Measurements from ENCODE around the gene MYO9A. TPM values are rescaled to one million over a fixed set of nuclear protein-coding genes. Genes with fewer than 3 reads are reported as not detected.

MYO9A gene
- total and polyA plus RNA-seq, 3 donors from 2014 or later = 68.9 to 126 (median 103) TPM

DNA sequence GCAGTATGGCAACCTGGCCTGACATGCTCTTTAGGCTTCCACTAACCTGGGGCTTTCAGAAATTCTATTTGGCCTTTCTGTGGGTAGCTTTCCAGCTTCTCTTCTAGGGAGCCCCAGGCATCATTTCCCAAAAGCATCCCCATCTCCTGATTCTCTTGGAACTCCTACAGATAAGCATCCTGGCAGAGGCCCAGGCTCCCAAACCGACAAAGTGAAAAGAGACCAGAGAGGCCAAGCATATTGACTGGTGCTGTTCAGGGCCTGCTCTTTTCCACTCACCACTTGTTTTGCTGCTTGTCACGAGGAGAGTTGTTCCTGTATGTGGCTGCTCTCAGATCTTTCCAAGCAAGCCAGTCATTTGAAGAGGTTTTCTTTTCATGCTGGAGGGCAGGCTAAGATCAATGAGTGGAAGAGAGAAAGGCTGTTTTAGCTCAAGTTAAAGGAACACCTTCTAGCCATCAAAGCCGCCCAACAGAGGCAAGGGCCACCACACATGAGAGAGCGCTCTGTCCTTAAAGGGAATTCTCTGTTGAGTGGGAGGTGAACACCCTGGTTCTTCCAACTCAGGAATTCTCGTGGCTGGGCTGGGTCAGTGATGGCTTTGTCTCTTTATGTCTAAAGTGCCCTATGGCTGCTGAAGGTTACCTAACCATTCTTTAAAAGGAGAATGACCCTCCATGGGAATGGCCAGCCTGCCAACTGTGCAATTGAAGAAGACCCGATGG, 338.7 kb downstream of the MYO9A start:
- Histone ChIP-seq H3K4me3 (no peak overlapping the region), H3K4me1 (peaks cover 8% of the 10 kb centered on the region), H3K27me3 (no peaks in the 10 kb centered on the region), H3K36me3 (ENCODE audit: low read depth, missing control alignments) (no peaks in the 10 kb centered on the region), H3K27ac (peak overlapping the region in 1 of 2 donors; percentile 46), H3K9me3 (no peaks in the 10 kb centered on the region)
- intact Hi-C loops (cut with DNase I; ENCODE audit: low total_unique reads) = no loop called here
- TF ChIP-seq, protein P1, sequence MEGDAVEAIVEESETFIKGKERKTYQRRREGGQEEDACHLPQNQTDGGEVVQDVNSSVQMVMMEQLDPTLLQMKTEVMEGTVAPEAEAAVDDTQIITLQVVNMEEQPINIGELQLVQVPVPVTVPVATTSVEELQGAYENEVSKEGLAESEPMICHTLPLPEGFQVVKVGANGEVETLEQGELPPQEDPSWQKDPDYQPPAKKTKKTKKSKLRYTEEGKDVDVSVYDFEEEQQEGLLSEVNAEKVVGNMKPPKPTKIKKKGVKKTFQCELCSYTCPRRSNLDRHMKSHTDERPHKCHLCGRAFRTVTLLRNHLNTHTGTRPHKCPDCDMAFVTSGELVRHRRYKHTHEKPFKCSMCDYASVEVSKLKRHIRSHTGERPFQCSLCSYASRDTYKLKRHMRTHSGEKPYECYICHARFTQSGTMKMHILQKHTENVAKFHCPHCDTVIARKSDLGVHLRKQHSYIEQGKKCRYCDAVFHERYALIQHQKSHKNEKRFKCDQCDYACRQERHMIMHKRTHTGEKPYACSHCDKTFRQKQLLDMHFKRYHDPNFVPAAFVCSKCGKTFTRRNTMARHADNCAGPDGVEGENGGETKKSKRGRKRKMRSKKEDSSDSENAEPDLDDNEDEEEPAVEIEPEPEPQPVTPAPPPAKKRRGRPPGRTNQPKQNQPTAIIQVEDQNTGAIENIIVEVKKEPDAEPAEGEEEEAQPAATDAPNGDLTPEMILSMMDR (IDR thresholded peaks at IDR 0.05) = no peak
- no peak for TF ChIP-seq POLR2A (IDR thresholded peaks at IDR 0.05)
- DNase-seq = no peak
- WGBS, 2 donors = 66 to 72% methylated on average over 6 of the region's 6 CpGs

DNA sequence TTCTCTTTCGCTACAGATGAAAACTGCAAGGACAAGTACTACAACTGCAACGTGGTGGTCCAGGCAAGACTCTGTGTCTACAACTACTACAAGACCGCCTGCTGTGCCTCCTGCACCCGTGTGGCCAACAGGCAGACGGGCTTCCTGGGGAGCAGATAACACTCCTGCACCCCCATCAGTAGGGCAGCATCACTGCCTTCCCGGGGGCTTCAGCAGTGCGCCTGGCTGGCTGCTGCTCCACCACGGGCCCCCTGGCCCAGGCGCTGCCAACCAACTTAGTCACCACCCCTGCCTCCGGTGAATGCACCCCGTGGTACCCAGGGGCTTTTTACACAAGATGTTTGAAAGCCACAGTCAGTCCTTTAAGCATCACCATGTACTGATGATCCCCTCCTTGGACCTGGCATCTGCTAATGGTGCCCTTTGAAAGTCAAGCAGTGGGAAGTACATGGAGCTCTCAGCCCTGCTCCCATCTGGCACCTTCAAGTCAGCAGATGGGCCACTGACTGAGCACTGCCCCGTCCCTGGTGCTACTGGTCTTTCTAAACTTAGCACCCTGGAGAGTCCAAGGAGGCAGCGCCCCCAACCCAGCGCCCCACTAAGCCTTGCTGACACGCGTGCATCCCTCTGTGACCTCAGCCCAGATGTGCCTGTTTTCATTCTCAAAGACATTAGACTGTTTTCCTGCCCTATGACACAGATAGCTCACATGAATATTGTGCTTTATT, 340.6 kb downstream of the MYO9A start:
- Histone ChIP-seq H3K36me3 (ENCODE audit: low read depth, missing control alignments) (no peaks in the 10 kb centered on the region), H3K9me3 (no peaks in the 10 kb centered on the region), H3K4me3 (no peak overlapping the region), H3K4me1 (peaks cover 8% of the 10 kb centered on the region), H3K27ac (no peak overlapping the region), H3K27me3 (no peaks in the 10 kb centered on the region)
- DNase-seq = no peak
- 87 to 89% methylated on average over 12 to 16 of the region's 16 CpGs for WGBS, 2 donors
- intact Hi-C loops (cut with DNase I; ENCODE audit: low total_unique reads) = no loop called here
- TF ChIP-seq, protein P1 (IDR thresholded peaks at IDR 0.05) = no peak
- TF ChIP-seq POLR2A (IDR thresholded peaks at IDR 0.05) = no peak

DNA sequence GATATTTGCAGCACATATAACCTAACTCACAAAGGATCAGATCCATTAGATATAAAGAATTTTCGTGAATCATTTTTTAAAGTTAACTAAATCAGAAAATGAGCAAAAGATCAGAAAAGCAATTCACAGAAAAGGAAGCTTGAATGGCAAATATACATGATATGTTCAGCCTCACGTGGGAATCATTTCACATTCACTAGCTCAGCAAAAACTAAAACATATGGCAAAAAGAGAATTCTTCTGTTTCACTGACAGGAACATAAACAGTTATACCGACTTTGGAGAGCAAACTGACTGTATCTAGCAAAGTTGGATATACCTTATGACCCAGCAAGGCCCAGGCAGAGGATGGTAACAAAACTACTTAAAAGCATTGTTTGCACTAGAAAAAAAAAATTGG, 341.6 kb downstream of the MYO9A start:
- no peaks in the 10 kb centered on the region for H3K36me3 ChIP-seq (ENCODE audit: low read depth, missing control alignments)
- no peaks in the 10 kb centered on the region for H3K27me3 ChIP-seq
- H3K9me3 ChIP-seq = no peaks in the 10 kb centered on the region
- H3K4me3 ChIP-seq = no peak overlapping the region
- H3K4me1 ChIP-seq = peaks cover 8% of the 10 kb centered on the region
- intact Hi-C loops (cut with DNase I; ENCODE audit: low total_unique reads) = no loop called here
- WGBS, 2 donors = 88 to 93% methylated on average over 3 of the region's 3 CpGs
- H3K27ac ChIP-seq = no peak overlapping the region
- DNase-seq = no peak
- TF ChIP-seq POLR2A (IDR thresholded peaks at IDR 0.05) = no peak
- TF ChIP-seq, protein P1 (IDR thresholded peaks at IDR 0.05) = no peak

DNA sequence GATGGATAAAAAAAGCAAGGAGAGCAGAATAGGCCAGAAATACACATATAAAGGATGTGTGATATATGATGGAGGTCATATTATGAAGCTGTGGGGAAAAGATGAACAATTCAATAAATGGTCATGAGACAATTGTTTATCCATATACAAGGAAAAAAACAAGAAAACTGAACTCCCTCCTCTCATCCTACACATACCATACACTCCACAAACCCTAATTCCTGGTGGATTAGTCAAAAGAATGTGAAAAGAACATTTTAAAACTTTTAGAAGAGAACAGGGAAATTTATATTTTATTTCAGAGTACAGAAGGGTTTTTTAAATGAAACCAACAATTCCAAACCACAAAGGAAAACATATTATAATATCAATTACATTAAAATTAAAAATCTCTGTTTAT, 342.1 kb downstream of the MYO9A start:
- intact Hi-C loops (cut with DNase I; ENCODE audit: low total_unique reads) = no loop called here

More for the DNA sequence above, 342.1 kb downstream of the MYO9A start:
- H3K4me3 ChIP-seq = no peak overlapping the region
- H3K4me1 ChIP-seq = peaks cover 8% of the 10 kb centered on the region
- no peaks in the 10 kb centered on the region for H3K27me3 ChIP-seq
- H3K27ac ChIP-seq = no peak overlapping the region
- no peaks in the 10 kb centered on the region for H3K9me3 ChIP-seq
- no peak for DNase-seq
- H3K36me3 ChIP-seq (ENCODE audit: low read depth, missing control alignments) = no peaks in the 10 kb centered on the region
- no peak for TF ChIP-seq POLR2A (IDR thresholded peaks at IDR 0.05)
- TF ChIP-seq, protein P1 (IDR thresholded peaks at IDR 0.05) = no peak
